Vagina (tissue), 2 donors: ENCODE measurements around the gene C1QC. TPM values are rescaled to one million over a fixed set of nuclear protein-coding genes. Genes with fewer than 3 reads are reported as not detected.

ENCODE experiments used
- DNase-seq, 2 donors: peaks; one replicate each; pipeline ENCODE4 v3.0.0-alpha.2; 2017; ENCODE audit errors: extremely low spot score in 2 of 2
- H3K27ac ChIP-seq: fragments of 200-600 bp; sonication (generic); one replicate; pipeline ENCODE4 v1.5.1; 2019
- H3K27me3 ChIP-seq: fragments of 200-600 bp; sonication (generic); one replicate; pipeline ENCODE4 v1.5.1; 2019
- H3K36me3 ChIP-seq, 2 donors: fragments of 200-600 bp; sonication (generic); one replicate each; pipeline ENCODE4 v1.5.1; 2017 to 2019
- H3K4me1 ChIP-seq: fragments of 200-600 bp; sonication (generic); one replicate; pipeline ENCODE4 v1.5.1; 2019
- H3K4me3 ChIP-seq, 2 donors: fragments of 200-600 bp; sonication (generic); 1 replicate in 1 of 2; 2 replicates in 1 of 2; pipeline ENCODE4 v1.5.1; 2016 to 2019
- H3K9me3 ChIP-seq: fragments of 200-600 bp; sonication (generic); one replicate; pipeline ENCODE4 v1.5.1; 2019
- POLR2A ChIP-seq, 2 donors: fragments of 450-650 bp; IDR thresholded peaks; one replicate each; pipeline ENCODE4 v1.6.1; 2017; ENCODE audit warnings: antibody characterized with exemption in 2 of 2, mild to moderate bottlenecking in 2 of 2, moderate library complexity in 2 of 2
- POLR2AphosphoS5 ChIP-seq, 2 donors: sonication (generic); formaldehyde crosslinking; IDR thresholded peaks; one replicate each; pipeline ENCODE4 v1.9.0; 2017; ENCODE audit warnings: antibody characterized with exemption in 2 of 2, mild to moderate bottlenecking in 2 of 2, low read depth in 1 of 2; ENCODE audit not compliant: insufficient read depth in 1 of 2
- intact Hi-C: fragments of 100-400 bp; cut with DNase I; formaldehyde crosslinking; loops from one replicate; pipeline ENCODE4 v1.15.1; 2023
- total RNA-seq: library from RNA; depleted of rRNA; stranded (reverse); fragments of >200 nt; gene quantifications from one replicate; pipeline ENCODE4 v1.2.3, GENCODE V29; 2016
- TF ChIP-seq, protein P1 (sequence below), 3 experiments: fragments of 450-650 bp in 2 of 3; fragments of 200-600 bp in 1 of 3; sonication (generic) in 1 of 3; IDR thresholded peaks; one replicate each; pipeline ENCODE4 v1.5.1; 2017 to 2019; ENCODE audit warnings: antibody characterized with exemption in 3 of 3, mild to moderate bottlenecking in 2 of 3, moderate library complexity in 2 of 3

Gene C1QC
- total RNA-seq, 1 donor from 2014 or later: 128 TPM

DNA sequence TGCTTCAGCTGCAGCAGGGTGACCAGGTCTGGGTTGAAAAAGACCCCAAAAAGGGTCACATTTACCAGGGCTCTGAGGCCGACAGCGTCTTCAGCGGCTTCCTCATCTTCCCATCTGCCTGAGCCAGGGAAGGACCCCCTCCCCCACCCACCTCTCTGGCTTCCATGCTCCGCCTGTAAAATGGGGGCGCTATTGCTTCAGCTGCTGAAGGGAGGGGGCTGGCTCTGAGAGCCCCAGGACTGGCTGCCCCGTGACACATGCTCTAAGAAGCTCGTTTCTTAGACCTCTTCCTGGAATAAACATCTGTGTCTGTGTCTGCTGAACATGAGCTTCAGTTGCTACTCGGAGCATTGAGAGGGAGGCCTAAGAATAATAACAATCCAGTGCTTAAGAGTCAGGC, 4.1 kb upstream of the C1QC start:
- TF ChIP-seq, protein P1, sequence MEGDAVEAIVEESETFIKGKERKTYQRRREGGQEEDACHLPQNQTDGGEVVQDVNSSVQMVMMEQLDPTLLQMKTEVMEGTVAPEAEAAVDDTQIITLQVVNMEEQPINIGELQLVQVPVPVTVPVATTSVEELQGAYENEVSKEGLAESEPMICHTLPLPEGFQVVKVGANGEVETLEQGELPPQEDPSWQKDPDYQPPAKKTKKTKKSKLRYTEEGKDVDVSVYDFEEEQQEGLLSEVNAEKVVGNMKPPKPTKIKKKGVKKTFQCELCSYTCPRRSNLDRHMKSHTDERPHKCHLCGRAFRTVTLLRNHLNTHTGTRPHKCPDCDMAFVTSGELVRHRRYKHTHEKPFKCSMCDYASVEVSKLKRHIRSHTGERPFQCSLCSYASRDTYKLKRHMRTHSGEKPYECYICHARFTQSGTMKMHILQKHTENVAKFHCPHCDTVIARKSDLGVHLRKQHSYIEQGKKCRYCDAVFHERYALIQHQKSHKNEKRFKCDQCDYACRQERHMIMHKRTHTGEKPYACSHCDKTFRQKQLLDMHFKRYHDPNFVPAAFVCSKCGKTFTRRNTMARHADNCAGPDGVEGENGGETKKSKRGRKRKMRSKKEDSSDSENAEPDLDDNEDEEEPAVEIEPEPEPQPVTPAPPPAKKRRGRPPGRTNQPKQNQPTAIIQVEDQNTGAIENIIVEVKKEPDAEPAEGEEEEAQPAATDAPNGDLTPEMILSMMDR (IDR thresholded peaks at IDR 0.05): no peak
- TF ChIP-seq POLR2A (IDR thresholded peaks at IDR 0.05) (no peak), POLR2AphosphoS5 (IDR thresholded peaks at IDR 0.05; ENCODE audit: insufficient read depth in 1 of 2, low read depth in 1 of 2) (no peak)

DNA sequence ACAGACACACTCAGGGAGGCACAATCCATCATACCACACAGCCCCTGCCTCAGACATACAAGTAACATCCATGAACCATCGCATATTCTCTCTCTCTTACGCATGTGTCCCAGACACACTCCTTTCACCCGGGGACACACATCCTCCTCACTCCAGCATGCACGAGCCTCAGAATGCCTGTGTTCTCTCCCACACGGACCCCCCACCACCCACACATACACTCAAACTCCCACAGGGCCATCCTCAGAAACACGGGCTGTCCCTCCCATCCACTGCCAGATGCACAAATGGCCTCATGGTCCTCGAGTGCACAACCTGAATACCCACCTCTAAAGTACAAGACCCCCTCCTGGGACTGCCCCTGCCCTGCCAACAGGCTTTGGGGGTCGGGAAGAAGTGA, 2.2 kb upstream of the C1QC start:
- H3K27me3 ChIP-seq: no peaks in the 10 kb centered on the region
- DNase-seq: no peak
- no peaks in the 10 kb centered on the region for H3K36me3 ChIP-seq
- no peaks in the 10 kb centered on the region for H3K4me1 ChIP-seq
- H3K4me3 ChIP-seq: no peak overlapping the region
- TF ChIP-seq, protein P1 (IDR thresholded peaks at IDR 0.05): no peak
- TF ChIP-seq POLR2A (IDR thresholded peaks at IDR 0.05) (no peak), POLR2AphosphoS5 (IDR thresholded peaks at IDR 0.05; ENCODE audit: insufficient read depth in 1 of 2, low read depth in 1 of 2) (no peak)
- H3K27ac ChIP-seq: no peak overlapping the region
- intact Hi-C loops: loop anchor here (5.0 kb wide), 1 partner anchor 224 kb away; no protein-coding TSS in a partner anchor
- H3K9me3 ChIP-seq: no peaks in the 10 kb centered on the region

More for the DNA sequence above, 4.1 kb upstream of the C1QC start:
- DNase-seq: no peak
- Histone ChIP-seq H3K4me3 (no peak overlapping the region), H3K27me3 (no peaks in the 10 kb centered on the region), H3K9me3 (no peaks in the 10 kb centered on the region), H3K4me1 (no peaks in the 10 kb centered on the region), H3K36me3 (no peaks in the 10 kb centered on the region), H3K27ac (no peak overlapping the region)
- intact Hi-C loops: loop anchor here (10.0 kb wide), 1 partner anchor 504 kb away; no protein-coding TSS in a partner anchor

DNA sequence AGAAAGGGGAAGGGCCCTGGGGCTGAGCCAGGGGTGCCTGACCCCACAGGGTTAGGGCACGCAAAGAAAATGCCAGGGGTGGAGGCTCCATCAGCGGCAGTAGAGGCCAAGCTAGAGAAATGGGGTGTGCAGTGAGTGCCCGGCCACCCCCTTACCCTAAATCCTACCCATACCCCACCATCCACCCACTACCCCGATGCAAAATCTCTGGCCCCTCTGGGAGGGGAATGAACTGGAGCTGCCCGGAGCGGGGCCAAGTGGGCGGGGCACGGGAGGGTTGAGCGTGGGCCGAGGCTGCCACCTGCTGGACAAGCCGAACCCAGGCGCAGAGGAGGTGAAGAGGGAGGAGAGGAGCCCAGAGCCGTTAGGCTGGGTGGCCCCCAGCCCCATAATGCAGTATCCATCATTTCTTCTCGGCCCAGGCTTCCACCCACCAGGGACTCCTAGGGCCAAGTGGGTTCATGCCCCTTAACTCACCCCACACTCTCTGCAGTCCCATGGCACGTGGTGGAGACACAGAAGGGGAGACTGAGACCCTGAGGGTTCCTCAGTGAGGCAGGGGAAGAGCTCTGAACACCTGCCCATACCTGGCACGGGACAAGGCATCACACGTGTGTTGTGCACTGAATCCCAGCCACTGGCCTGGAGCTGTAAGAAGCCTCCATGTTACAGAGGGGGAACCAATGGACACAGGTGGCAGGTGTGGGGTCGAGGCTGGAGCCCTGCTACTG, 1.4 kb upstream of the C1QC start:
- peak overlapping the region in 1 of 2 donors; percentile 18 for H3K4me3 ChIP-seq
- no peaks in the 10 kb centered on the region for H3K36me3 ChIP-seq
- no peaks in the 10 kb centered on the region for H3K27me3 ChIP-seq
- no peak overlapping the region for H3K27ac ChIP-seq
- TF ChIP-seq, protein P1 (IDR thresholded peaks at IDR 0.05): peak; percentile 78 to 90 (median 79)
- no peak for TF ChIP-seq POLR2A (IDR thresholded peaks at IDR 0.05)
- TF ChIP-seq POLR2AphosphoS5 (IDR thresholded peaks at IDR 0.05; ENCODE audit: insufficient read depth in 1 of 2, low read depth in 1 of 2): peak in 1 of 2 donors; percentile 24
- DNase-seq: no peak
- H3K4me1 ChIP-seq: no peaks in the 10 kb centered on the region
- no peaks in the 10 kb centered on the region for H3K9me3 ChIP-seq
- intact Hi-C loops: loop anchor here (5.0 kb wide), 1 partner anchor 225 kb away; no protein-coding TSS in a partner anchor

DNA sequence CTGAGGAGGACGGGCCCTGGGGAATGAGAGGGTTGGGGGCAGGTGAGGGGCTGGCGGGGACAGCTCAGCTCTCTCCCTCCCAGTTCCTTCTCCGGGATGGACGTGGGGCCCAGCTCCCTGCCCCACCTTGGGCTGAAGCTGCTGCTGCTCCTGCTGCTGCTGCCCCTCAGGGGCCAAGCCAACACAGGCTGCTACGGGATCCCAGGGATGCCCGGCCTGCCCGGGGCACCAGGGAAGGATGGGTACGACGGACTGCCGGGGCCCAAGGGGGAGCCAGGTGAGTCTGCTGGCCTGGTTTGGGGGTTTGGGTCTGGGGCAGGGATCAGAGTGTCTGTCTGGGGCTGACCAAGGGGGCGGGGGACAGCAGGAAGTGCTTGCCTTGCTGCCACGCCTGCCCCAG, 495 bp downstream of the C1QC start:
- no peak for DNase-seq
- no peaks in the 10 kb centered on the region for H3K4me1 ChIP-seq
- intact Hi-C loops: loop anchor here (5.0 kb wide), 1 partner anchor 227 kb away; no protein-coding TSS in a partner anchor
- peak overlapping the region in 1 of 2 donors; percentile 7 for H3K4me3 ChIP-seq
- no peaks in the 10 kb centered on the region for H3K36me3 ChIP-seq
- no peaks in the 10 kb centered on the region for H3K9me3 ChIP-seq
- no peak for TF ChIP-seq POLR2A (IDR thresholded peaks at IDR 0.05)
- TF ChIP-seq, protein P1 (IDR thresholded peaks at IDR 0.05): no peak
- no peak for TF ChIP-seq POLR2AphosphoS5 (IDR thresholded peaks at IDR 0.05; ENCODE audit: insufficient read depth in 1 of 2, low read depth in 1 of 2)
- no peaks in the 10 kb centered on the region for H3K27me3 ChIP-seq
- H3K27ac ChIP-seq: no peak overlapping the region

DNA sequence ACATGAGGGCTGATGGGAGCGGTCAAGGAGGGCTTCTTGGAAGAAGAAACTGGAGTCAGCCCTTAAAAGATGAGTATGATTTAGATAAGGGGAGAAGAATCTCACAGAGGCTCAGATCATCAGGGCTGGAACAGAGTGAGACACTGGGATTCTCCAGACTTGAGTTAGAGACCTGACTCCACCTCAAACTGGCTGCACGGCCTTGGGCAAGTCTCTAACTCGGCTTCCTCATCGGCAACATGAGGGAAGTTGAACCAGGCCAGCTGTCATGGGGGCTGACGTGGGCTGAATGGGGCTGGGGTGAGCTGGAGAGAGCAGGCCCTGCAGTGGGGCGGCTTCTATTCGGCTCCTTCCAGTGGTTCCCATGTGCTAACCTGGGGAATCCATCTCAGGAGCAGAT, 2.5 kb downstream of the C1QC start:
- Histone ChIP-seq H3K4me3 (no peak overlapping the region), H3K27ac (no peak overlapping the region), H3K9me3 (no peaks in the 10 kb centered on the region), H3K36me3 (no peaks in the 10 kb centered on the region), H3K27me3 (no peaks in the 10 kb centered on the region), H3K4me1 (no peaks in the 10 kb centered on the region)
- intact Hi-C loops: no loop called here
- DNase-seq: no peak
- no peak for TF ChIP-seq POLR2AphosphoS5 (IDR thresholded peaks at IDR 0.05; ENCODE audit: insufficient read depth in 1 of 2, low read depth in 1 of 2)
- TF ChIP-seq, protein P1 (IDR thresholded peaks at IDR 0.05): no peak
- no peak for TF ChIP-seq POLR2A (IDR thresholded peaks at IDR 0.05)
